ENCODE data around the gene NRSN1. TPM values are rescaled to one million over a fixed set of nuclear protein-coding genes. Genes with fewer than 3 reads are reported as not detected.

NRSN1 gene
- total and polyA plus RNA-seq, 2 of the 13 experiments (the other 11 are each of a cell fraction or from before 2014, with no cell fraction given): not detected

DNA sequence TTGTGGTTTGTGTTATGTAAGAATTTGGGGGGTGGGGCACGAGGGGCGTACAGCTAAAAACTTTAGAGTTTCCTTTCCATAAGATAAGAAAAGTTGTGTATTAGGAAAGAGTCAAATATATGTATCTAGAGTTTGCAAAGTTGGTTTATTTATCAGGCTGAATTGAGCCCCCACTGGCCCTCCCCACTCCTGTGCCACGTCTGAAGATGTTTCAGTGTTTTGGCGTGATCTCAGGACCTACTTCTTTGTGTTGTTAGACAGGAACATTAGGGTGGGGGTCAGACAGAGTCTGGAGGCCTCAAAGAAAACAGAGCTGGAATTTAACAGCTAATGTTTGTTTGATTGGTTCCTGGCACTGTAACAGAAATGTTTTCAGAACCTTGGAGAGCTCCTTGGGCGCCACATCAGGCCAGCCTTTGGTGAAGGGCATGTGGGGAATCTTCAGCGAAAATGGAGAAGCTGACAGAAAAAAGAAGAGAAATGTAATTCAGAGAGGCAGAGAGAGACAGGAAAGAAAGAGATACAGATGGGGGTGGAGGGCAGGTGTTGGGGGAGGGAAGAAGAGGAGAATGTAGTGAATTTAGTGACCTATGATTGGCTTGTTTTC, 674 bp downstream of the NRSN1 start (continued):
- TF ChIP-seq ARNTL (CRISPR knock-in tag; IDR thresholded peaks at IDR 0.05) (peak; percentile 88), YEATS4 (CRISPR knock-in tag; IDR thresholded peaks at IDR 0.05; ENCODE audit: borderline replicate concordance) (peak; percentile 66), KDM3A (CRISPR knock-in tag; IDR thresholded peaks at IDR 0.05; ENCODE audit: low read depth) (peak; percentile 74; the same call in 1 of the 2 replicates), TEAD3 (CRISPR knock-in tag; optimal IDR thresholded peaks at IDR 0.05; ENCODE audit: borderline replicate concordance) (peak; percentile 74), RAD21 (CRISPR knock-in tag; IDR thresholded peaks at IDR 0.05) (peak; percentile 51), KDM2A (CRISPR knock-in tag; IDR thresholded peaks at IDR 0.05; ENCODE audit: borderline replicate concordance, low read depth) (peak; percentile 65; the same call in 1 of the 2 replicates), ZMAT3 (CRISPR knock-in tag; conservative IDR thresholded peaks at IDR 0.05) (peak; percentile 91), ZNF589 (CRISPR knock-in tag; conservative IDR thresholded peaks at IDR 0.05) (peak; percentile 70; the same call in 1 of the 2 replicates), RBM22 (optimal IDR thresholded peaks at IDR 0.05; ENCODE audit: low read length) (no peak), ZNF670 (CRISPR knock-in tag; IDR thresholded peaks at IDR 0.05; ENCODE audit: borderline replicate concordance) (peak; percentile 81), NFE2L1 (CRISPR knock-in tag; IDR thresholded peaks at IDR 0.05; ENCODE audit: borderline replicate concordance) (no peak), ZNF432 (CRISPR knock-in tag; IDR thresholded peaks at IDR 0.05; ENCODE audit: borderline replicate concordance) (no peak), SMAD9 (CRISPR knock-in tag; IDR thresholded peaks at IDR 0.05) (no peak; the same call in 1 of the 2 replicates), ZNF160 (CRISPR knock-in tag; IDR thresholded peaks at IDR 0.05) (peak; percentile 84; the same call in 1 of the 2 replicates), ONECUT2 (CRISPR knock-in tag; IDR thresholded peaks at IDR 0.05) (peak; percentile 70), ZBTB21 (CRISPR knock-in tag; IDR thresholded peaks at IDR 0.05) (peak; percentile 50; the same call in 1 of the 2 replicates), SATB2 (CRISPR knock-in tag; IDR thresholded peaks at IDR 0.05) (peak; percentile 96), ZNF296 (CRISPR knock-in tag; conservative IDR thresholded peaks at IDR 0.05) (no peak), ZSCAN25 (CRISPR knock-in tag; IDR thresholded peaks at IDR 0.05) (peak; percentile 41; the same call in 1 of the 2 replicates), RARG (CRISPR knock-in tag; IDR thresholded peaks at IDR 0.05; ENCODE audit: low read depth) (peak; percentile 95; the same call in 1 of the 2 replicates), ZNF335 (CRISPR knock-in tag; IDR thresholded peaks at IDR 0.05) (0 out of 2 replicates have a peak, but pooled peaks have one; percentile 82), FOXP1 (IDR thresholded peaks at IDR 0.05) (no peak), FOXP1 (CRISPR knock-in tag; IDR thresholded peaks at IDR 0.05) (0 out of 2 replicates have a peak, but pooled peaks have one; percentile 35), PITX1 (CRISPR knock-in tag; IDR thresholded peaks at IDR 0.05) (peak; percentile 78)
- TF ChIP-seq, protein P1, sequence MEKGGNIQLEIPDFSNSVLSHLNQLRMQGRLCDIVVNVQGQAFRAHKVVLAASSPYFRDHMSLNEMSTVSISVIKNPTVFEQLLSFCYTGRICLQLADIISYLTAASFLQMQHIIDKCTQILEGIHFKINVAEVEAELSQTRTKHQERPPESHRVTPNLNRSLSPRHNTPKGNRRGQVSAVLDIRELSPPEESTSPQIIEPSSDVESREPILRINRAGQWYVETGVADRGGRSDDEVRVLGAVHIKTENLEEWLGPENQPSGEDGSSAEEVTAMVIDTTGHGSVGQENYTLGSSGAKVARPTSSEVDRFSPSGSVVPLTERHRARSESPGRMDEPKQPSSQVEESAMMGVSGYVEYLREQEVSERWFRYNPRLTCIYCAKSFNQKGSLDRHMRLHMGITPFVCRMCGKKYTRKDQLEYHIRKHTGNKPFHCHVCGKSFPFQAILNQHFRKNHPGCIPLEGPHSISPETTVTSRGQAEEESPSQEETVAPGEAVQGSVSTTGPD (CRISPR knock-in tag; IDR thresholded peaks at IDR 0.05): peak; percentile 20; the same call in 1 of the 2 replicates
- TF ChIP-seq, protein P2, sequence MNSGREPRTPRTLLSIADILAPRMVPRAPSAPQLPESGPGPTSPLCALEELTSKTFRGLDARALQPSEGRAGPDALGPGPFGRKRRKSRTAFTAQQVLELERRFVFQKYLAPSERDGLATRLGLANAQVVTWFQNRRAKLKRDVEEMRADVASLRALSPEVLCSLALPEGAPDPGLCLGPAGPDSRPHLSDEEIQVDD (CRISPR knock-in tag; IDR thresholded peaks at IDR 0.05; ENCODE audit: borderline replicate concordance): no peak
- TF ChIP-seq, protein P3, sequence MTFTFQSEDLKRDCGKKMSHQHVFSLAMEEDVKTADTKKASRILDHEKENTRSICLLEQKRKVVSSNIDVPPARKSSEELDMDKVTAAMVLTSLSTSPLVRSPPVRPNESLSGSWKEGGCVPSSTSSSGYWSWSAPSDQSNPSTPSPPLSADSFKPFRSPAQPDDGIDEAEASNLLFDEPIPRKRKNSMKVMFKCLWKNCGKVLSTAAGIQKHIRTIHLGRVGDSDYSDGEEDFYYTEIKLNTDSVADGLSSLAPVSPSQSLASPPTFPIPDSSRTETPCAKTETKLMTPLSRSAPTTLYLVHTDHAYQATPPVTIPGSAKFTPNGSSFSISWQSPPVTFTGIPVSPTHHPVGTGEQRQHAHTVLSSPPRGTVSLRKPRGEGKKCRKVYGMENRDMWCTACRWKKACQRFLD (CRISPR knock-in tag; IDR thresholded peaks at IDR 0.05; ENCODE audit: borderline replicate concordance): peak; percentile 76; the same call in 1 of the 2 replicates
- TF ChIP-seq, protein P4, sequence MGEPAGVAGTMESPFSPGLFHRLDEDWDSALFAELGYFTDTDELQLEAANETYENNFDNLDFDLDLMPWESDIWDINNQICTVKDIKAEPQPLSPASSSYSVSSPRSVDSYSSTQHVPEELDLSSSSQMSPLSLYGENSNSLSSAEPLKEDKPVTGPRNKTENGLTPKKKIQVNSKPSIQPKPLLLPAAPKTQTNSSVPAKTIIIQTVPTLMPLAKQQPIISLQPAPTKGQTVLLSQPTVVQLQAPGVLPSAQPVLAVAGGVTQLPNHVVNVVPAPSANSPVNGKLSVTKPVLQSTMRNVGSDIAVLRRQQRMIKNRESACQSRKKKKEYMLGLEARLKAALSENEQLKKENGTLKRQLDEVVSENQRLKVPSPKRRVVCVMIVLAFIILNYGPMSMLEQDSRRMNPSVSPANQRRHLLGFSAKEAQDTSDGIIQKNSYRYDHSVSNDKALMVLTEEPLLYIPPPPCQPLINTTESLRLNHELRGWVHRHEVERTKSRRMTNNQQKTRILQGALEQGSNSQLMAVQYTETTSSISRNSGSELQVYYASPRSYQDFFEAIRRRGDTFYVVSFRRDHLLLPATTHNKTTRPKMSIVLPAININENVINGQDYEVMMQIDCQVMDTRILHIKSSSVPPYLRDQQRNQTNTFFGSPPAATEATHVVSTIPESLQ (CRISPR knock-in tag; conservative IDR thresholded peaks at IDR 0.05): peak; percentile 99
